ENCODE measurements around the gene MORC4. TPM values are rescaled to one million over a fixed set of nuclear protein-coding genes. Genes with fewer than 3 reads are reported as not detected.
A peak's percentile ranks its signal among the peaks of the same experiment; 100 is the strongest.

Gene MORC4
- total and polyA plus RNA-seq, 2 experiments from 2014 or later: 27.7 to 35.7 TPM

DNA sequence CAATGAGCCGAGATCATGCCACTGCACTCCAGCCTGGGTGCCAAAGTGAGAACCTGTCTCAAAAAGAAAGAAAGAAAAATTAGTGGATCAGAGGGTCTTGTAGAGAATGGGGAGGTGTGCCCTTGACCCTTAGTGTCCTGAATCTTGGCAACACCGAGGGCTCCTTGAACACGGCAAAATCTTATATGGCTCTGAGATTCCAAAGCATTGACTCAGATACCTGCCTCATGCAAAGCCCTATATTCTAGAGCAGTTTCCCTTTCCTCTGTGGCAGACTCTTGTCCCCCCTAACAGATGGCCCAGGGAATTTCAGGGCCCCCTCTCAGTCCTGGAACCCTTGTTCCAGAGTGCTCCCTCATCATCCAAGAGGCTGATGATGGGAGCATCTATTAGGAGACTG is 73.0 kb downstream of the MORC4 start:
- no peak overlapping the region for H2AFZ ChIP-seq
- H4K20me1 ChIP-seq (ENCODE audit: insufficient read depth, poor library complexity, severe bottlenecking): no peaks in the 10 kb centered on the region
- H3K27me3 ChIP-seq: no peaks in the 10 kb centered on the region
- DNase-seq (ENCODE audit: low spot score): no peak
- H3K27ac ChIP-seq: peak overlapping the region; percentile 43
- no peaks in the 10 kb centered on the region for H3K4me1 ChIP-seq (ENCODE audit: insufficient read depth)
- H3K4me3 ChIP-seq: no peak overlapping the region
- no peaks in the 10 kb centered on the region for H3K79me2 ChIP-seq
- H3K4me2 ChIP-seq: no peak overlapping the region
- no peaks in the 10 kb centered on the region for H3K9me2 ChIP-seq (replicated peaks; ENCODE audit: insufficient read depth)
- WGBS (ENCODE audit: low lambda C conversion rate, missing lambda C conversion rate): 87% methylated on average over 3 of the region's 3 CpGs
- H3K9me3 ChIP-seq (ENCODE audit: low read depth): no peaks in the 10 kb centered on the region
- no peak for TF ChIP-seq EZH2phosphoT487 (IDR thresholded peaks at IDR 0.05; ENCODE audit: low read depth, severe bottlenecking, unreplicated experiment)
- TF ChIP-seq, protein P1, sequence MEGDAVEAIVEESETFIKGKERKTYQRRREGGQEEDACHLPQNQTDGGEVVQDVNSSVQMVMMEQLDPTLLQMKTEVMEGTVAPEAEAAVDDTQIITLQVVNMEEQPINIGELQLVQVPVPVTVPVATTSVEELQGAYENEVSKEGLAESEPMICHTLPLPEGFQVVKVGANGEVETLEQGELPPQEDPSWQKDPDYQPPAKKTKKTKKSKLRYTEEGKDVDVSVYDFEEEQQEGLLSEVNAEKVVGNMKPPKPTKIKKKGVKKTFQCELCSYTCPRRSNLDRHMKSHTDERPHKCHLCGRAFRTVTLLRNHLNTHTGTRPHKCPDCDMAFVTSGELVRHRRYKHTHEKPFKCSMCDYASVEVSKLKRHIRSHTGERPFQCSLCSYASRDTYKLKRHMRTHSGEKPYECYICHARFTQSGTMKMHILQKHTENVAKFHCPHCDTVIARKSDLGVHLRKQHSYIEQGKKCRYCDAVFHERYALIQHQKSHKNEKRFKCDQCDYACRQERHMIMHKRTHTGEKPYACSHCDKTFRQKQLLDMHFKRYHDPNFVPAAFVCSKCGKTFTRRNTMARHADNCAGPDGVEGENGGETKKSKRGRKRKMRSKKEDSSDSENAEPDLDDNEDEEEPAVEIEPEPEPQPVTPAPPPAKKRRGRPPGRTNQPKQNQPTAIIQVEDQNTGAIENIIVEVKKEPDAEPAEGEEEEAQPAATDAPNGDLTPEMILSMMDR (IDR thresholded peaks at IDR 0.05; ENCODE audit: poor library complexity): no peak
- no peak for TF ChIP-seq EZH2 (IDR thresholded peaks at IDR 0.05; ENCODE audit: borderline replicate concordance)
- H3K36me3 ChIP-seq (replicated peaks; ENCODE audit: insufficient read depth, low read depth): no peaks in the 10 kb centered on the region

DNA sequence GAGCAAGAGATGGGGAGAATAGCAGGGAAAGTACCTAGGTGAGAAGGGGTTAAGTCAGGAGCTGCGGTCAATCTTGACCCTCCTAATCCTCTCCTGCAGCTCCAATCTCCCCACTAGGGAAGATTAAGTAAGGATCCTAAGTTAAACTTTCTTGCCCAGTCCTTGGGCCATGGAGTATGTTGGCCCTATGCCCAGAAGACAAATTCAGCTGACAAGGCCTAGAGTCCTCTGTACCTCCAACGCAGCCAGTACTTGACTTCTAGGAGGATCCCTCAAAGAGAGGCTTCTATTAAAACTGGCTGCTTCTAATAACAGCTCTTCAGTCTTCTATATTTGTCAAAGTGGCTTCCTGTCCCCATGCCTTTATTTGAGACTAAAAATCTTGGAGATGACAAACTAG is 78.4 kb downstream of the MORC4 start:
- Histone ChIP-seq H3K36me3 (replicated peaks; ENCODE audit: insufficient read depth, low read depth) (no peaks in the 10 kb centered on the region), H3K9me3 (ENCODE audit: low read depth) (no peaks in the 10 kb centered on the region), H3K27ac (no peak overlapping the region), H4K20me1 (ENCODE audit: insufficient read depth, poor library complexity, severe bottlenecking) (no peaks in the 10 kb centered on the region), H3K79me2 (no peaks in the 10 kb centered on the region), H3K9me2 (replicated peaks; ENCODE audit: insufficient read depth) (no peaks in the 10 kb centered on the region), H3K4me2 (no peak overlapping the region), H3K4me1 (ENCODE audit: insufficient read depth) (no peaks in the 10 kb centered on the region), H3K4me3 (no peak overlapping the region), H2AFZ (no peak overlapping the region), H3K27me3 (no peaks in the 10 kb centered on the region)
- TF ChIP-seq EZH2 (IDR thresholded peaks at IDR 0.05; ENCODE audit: borderline replicate concordance) (no peak), EZH2phosphoT487 (IDR thresholded peaks at IDR 0.05; ENCODE audit: low read depth, severe bottlenecking, unreplicated experiment) (no peak)
- no peak for DNase-seq (ENCODE audit: low spot score)
- 59% methylated on average over 2 of the region's 2 CpGs for WGBS (ENCODE audit: low lambda C conversion rate, missing lambda C conversion rate)

DNA sequence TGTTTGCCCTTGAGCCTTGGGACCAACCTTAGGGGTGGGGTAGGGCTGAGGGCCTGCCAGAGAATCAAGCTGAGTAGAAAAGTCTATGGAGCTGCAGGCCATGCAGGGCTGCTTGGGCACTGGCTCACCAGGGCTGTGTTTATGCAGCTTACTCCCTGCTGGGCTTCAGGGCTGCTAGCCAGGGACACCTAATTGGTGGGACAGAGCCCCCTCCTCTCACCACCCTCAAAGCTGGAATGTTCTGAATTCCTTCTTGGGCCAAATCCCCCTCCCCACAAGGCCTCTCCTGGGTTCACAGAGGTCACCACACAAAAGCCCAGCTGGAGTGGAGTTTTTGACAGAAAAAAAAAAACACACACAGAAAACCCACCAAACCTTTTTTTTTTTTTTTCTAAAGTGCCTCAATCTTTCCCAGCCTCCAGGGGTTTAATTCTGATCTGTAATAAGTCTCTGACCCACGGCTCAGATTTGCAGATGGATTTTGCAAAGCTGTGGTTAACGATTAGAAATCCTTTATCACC is 80.0 kb downstream of the MORC4 start, which contains the start of gene CLDN2:
TSS of gene CLDN2 (plus strand) at position 471 of the 521 bp plus-strand sequence. CDS start 7,827 bp downstream, outside the sequence.
- H4K20me1 ChIP-seq (ENCODE audit: insufficient read depth, poor library complexity, severe bottlenecking): no peaks in the 10 kb centered on the region
- no peaks in the 10 kb centered on the region for H3K36me3 ChIP-seq (replicated peaks; ENCODE audit: insufficient read depth, low read depth)
- H3K4me3 ChIP-seq: no peak within 1 kb of the TSS
- H3K4me2 ChIP-seq: no peak within 1 kb of the TSS
- 28% methylated on average over 2 of the region's 2 CpGs for WGBS (ENCODE audit: low lambda C conversion rate, missing lambda C conversion rate)
- no peaks in the 10 kb centered on the region for H3K9me3 ChIP-seq (ENCODE audit: low read depth)
- H3K4me1 ChIP-seq (ENCODE audit: insufficient read depth): no peaks in the 10 kb centered on the region
- no peak for DNase-seq (ENCODE audit: low spot score)
- no peak within 1 kb of the TSS for H2AFZ ChIP-seq
- H3K79me2 ChIP-seq: no peaks in the 10 kb centered on the region
- no peaks in the 10 kb centered on the region for H3K27me3 ChIP-seq
- TF ChIP-seq EZH2phosphoT487 (IDR thresholded peaks at IDR 0.05; ENCODE audit: low read depth, severe bottlenecking, unreplicated experiment): no peak
- TF ChIP-seq, protein P1 (IDR thresholded peaks at IDR 0.05; ENCODE audit: poor library complexity): no peak
- TF ChIP-seq EZH2 (IDR thresholded peaks at IDR 0.05; ENCODE audit: borderline replicate concordance): no peak
- no peak within 1 kb of the TSS for H3K27ac ChIP-seq
- H3K9me2 ChIP-seq (replicated peaks; ENCODE audit: insufficient read depth): no peaks in the 10 kb centered on the region

DNA sequence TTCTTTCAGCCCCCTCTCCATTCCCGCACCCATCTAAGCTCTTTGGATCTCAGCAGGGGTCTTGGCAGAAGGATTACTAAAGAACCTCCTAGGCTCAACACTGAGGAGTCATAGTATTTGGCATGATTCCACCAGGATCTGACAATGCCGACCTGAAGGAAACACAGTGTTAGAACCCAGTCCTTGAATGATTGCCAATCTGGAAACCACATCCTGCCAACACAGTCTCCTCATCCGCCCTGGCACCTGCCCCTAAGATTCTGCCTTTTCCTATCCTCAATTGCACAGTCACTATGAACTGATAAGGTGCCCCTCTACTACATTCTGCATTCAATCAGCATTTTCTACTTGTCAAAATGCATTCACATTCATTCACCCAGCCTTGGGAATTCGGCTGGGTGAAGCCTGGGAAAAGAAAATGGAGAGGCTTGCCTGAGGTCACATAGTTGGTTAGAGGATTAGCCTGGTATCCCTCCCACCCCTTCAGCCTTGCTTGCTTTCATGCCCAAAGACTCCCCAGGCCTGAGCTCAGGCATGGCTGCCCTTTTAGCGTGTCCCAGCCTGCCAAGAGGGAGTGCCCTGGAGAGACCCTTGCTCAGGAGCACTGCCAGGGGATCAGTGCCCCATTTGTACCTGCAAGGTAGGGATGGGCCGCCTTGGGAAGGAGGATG is 82.0 kb downstream of the MORC4 start:
- Histone ChIP-seq H2AFZ (no peak overlapping the region), H3K27ac (no peak overlapping the region), H4K20me1 (ENCODE audit: insufficient read depth, poor library complexity, severe bottlenecking) (no peaks in the 10 kb centered on the region), H3K27me3 (no peaks in the 10 kb centered on the region), H3K79me2 (no peaks in the 10 kb centered on the region), H3K36me3 (replicated peaks; ENCODE audit: insufficient read depth, low read depth) (no peaks in the 10 kb centered on the region), H3K4me2 (no peak overlapping the region), H3K4me1 (ENCODE audit: insufficient read depth) (no peaks in the 10 kb centered on the region), H3K4me3 (no peak overlapping the region), H3K9me3 (ENCODE audit: low read depth) (no peaks in the 10 kb centered on the region), H3K9me2 (replicated peaks; ENCODE audit: insufficient read depth) (no peaks in the 10 kb centered on the region)
- no peak for TF ChIP-seq EZH2 (IDR thresholded peaks at IDR 0.05; ENCODE audit: borderline replicate concordance)
- TF ChIP-seq, protein P1 (IDR thresholded peaks at IDR 0.05; ENCODE audit: poor library complexity): no peak
- TF ChIP-seq EZH2phosphoT487 (IDR thresholded peaks at IDR 0.05; ENCODE audit: low read depth, severe bottlenecking, unreplicated experiment): no peak
- DNase-seq (ENCODE audit: low spot score): no peak
- WGBS (ENCODE audit: low lambda C conversion rate, missing lambda C conversion rate): 57% methylated on average over 6 of the region's 6 CpGs
